ENCODE data around the gene ABCA12.

The ABCA12 gene

GRCh38 chr2:214987261-214987660, 151.2 kb downstream of the ABCA12 start:
- in situ Hi-C loops (cut with HindIII; ENCODE audit: low sequenced_read_pairs) = no loop called here

GRCh38 chr2:214985619-214986018, 152.8 kb downstream of the ABCA12 start:
- in situ Hi-C loops (cut with HindIII; ENCODE audit: low sequenced_read_pairs) = no loop called here

GRCh38 chr2:214966420-214966819, 172.0 kb downstream of the ABCA12 start:
- in situ Hi-C loops (cut with HindIII; ENCODE audit: low sequenced_read_pairs) = no loop called here

DNA sequence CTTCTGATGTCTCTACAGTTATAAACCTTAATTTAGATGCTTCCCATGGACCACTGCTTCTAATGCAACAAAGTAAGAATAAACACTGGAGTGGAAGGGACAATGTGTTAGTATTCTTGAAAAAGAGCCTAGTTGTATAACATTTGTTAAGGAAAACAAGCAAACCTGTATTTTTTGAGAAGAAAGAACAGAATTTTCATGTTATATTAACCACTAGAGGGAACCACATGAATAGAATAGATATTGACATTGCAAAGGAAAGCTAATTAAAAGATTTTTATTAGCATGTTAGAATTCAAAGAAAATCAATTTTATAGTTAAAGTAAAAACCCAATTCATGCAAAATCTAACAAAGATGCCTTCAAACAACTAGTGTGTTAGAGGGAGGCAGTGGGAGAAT, 177.7 kb downstream of the ABCA12 start:
- in situ Hi-C loops (cut with HindIII; ENCODE audit: low sequenced_read_pairs) = no loop called here

GRCh38 chr2:214946949-214947348, 191.5 kb downstream of the ABCA12 start:
- in situ Hi-C loops (cut with HindIII; ENCODE audit: low sequenced_read_pairs) = no loop called here

GRCh38 chr2:214934006-214934405, 204.4 kb downstream of the ABCA12 start:
- in situ Hi-C loops (cut with HindIII; ENCODE audit: low sequenced_read_pairs) = no loop called here

- in situ Hi-C loops (cut with HindIII; ENCODE audit: low sequenced_read_pairs) = no loop called here
Measured at GRCh38 chr2:214904634-214905033, 233.8 kb downstream of the ABCA12 start.

- in situ Hi-C loops (cut with HindIII; ENCODE audit: low sequenced_read_pairs) = no loop called here
Measured at GRCh38 chr2:214904176-214904575, 234.2 kb downstream of the ABCA12 start.

- in situ Hi-C loops (cut with HindIII; ENCODE audit: low sequenced_read_pairs) = no loop called here
Measured at GRCh38 chr2:214902286-214902685, 236.1 kb downstream of the ABCA12 start.

DNA sequence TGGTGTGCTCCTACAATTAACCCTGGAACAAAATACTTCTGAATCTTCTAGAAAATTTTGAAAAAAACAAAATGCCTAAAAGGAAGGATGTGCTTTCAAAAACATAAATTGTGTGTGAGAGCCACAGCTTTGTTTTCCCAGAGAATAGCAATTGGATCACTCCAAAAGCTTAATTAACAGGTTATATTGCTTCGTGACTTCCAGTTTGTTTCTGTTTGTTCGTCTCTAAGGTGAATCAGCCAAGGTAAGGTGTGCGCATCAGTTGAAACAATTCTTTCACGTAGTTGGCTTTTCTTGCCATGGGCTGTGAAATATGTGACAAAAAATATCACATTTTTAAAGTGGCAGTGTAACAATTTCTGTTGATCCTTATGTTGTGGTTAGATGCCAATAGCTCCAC, 238.7 kb downstream of the ABCA12 start:
- in situ Hi-C loops (cut with HindIII; ENCODE audit: low sequenced_read_pairs) = no loop called here

DNA sequence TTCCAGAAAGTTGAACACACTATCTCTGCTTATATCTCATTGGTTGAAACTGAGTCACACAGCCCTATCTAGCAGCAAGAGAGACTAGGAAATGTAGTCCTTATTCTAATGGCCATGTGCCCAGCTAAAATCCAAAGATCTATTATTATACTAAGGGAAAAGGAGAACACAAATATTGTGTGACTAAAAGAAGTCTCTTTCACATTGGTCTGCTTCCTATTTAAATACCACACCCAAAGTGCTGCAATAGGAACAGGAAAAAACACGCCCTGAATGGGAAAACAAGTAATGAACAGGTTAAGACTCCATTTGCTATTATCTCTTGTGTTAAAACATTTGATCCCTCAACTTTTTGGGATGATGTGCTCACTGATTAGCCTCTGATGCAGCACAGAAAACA, 242.2 kb downstream of the ABCA12 start:
- in situ Hi-C loops (cut with HindIII; ENCODE audit: low sequenced_read_pairs) = no loop called here

DNA sequence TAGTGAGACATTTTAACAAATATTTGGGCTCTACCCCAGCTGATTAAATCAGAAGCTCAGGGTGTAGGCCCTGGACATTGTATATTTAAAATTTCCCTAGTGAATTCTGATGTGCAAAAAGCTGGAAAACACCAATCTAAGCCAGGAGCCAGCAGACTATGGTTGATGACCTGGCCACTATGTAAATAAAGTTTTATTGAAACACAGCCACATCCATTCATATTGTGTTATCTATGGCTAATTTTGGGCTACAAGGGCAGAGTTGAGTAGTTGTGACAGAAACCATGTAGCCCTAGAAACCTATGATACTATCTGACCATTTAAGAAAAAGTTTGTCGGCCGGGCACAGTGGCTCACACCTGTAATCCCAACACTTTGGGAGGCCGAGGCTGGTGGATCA, 243.0 kb downstream of the ABCA12 start:
- in situ Hi-C loops (cut with HindIII; ENCODE audit: low sequenced_read_pairs) = no loop called here

GRCh38 chr2:214889301-214889700, 249.1 kb downstream of the ABCA12 start:
- in situ Hi-C loops (cut with HindIII; ENCODE audit: low sequenced_read_pairs) = no loop called here

DNA sequence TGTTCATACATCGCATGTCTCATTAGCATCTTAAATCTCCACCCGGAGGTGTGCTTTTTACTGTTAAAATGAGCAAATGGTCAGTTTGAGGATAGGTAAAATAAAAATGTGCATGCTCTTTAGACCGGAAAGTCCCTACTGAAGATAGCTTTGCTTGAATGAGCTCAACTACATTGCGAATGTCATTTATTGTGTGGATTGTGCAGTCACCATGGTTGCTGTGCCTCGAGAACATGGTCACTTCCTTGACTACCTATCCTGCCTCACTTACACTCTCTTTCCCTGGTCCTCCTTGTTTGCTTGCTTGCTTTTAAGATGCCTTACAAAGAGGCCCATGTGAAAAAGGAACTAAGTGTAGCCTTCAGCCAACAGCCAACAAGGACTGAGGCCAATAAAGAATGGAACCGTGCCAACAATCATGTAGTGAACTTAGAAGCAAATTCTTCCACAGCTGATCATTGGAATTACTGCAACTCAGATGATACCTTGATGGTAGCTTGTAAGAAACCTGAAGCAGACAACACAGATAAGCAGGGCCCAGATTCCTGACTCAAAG, 256.7 kb downstream of the ABCA12 start:
- in situ Hi-C loops (cut with HindIII; ENCODE audit: low sequenced_read_pairs) = no loop called here

Measured in DLD1 (cell line).